ENCODE measurements around the gene FCHSD2. TPM values are rescaled to one million over a fixed set of nuclear protein-coding genes. Genes with fewer than 3 reads are reported as not detected.
A peak's percentile ranks its signal among the peaks of the same experiment; 100 is the strongest.

FCHSD2 gene
- total RNA-seq, 2 experiments from 2014 or later, result 53.3 to 60.1 TPM

DNA sequence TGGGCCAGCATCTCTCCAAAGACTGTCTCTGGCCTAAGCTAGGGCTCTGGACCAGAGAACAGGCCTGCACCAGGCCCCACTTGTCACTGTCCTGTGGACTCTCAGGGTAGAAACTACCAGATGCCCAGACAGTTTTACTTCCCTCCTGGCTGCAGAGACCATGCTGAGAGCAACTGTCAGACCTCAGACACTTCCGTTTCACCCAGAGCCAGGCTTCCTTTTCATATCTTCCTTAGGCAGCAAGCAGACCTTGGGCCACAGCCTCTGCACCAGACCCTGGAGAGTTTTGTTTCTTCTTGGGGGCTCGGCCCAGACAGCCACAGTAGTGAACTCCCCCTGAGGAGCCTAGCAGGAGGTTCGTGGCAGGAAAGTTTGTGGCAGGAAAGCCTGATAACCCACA lies 12.1 kb upstream of the FCHSD2 start:
- Mint-ChIP-seq H3K27me3 (no peaks in the 10 kb centered on the region), H3K4me3 (peak overlapping the region; percentile 74), H3K36me3 (peaks cover 3% of the 10 kb centered on the region), H3K4me1 (peaks cover 78% of the 10 kb centered on the region), H3K9me3 (peaks cover 2% of the 10 kb centered on the region), H3K27ac (peak overlapping the region; percentile 97)
- ATAC-seq (ENCODE audit: low read depth) (peak; percentile 78), DNase-seq (peak; percentile 68)
- POLR2A ChIA-PET, result interaction anchor here (0.6 to 8.8 kb wide), 4 partner anchors 8 to 388 kb away, joined by 5 to 174 read pairs (median 5); partner anchors contain the start of gene FCHSD2

DNA sequence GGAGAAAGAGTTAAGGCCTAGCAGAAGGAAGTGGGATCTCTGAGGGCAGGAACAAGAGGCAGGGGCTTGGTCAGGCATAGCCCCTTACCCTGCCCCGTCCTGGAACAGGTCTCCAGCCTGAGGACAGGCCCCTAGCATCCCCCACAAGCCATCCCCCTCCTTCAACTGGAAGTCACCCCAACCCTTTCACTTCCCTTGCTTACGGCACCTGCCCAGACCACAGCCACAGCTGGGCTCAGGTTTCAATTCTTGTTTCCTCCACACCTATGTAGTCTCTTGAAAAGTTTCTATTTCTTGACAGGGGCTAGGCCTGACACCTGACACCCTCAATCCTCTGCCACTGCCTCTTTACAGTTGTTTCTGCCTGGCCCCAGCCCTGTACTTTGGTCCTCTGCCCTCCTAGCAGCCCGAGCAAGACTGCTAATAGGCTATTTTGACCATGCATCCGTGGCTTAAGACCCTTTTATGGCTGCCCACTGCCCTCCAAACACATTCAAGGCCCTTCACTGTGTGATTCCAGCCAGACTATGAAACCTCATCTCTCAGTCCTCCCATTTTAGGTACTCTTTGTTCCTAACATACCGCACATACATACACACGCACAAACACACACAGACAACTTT lies 10.9 kb upstream of the FCHSD2 start:
- Mint-ChIP-seq H3K27ac (peak overlapping the region; percentile 97), H3K27me3 (no peaks in the 10 kb centered on the region), H3K36me3 (peaks cover 3% of the 10 kb centered on the region), H3K4me3 (peak overlapping the region; percentile 74), H3K9me3 (peaks cover 2% of the 10 kb centered on the region), H3K4me1 (peaks cover 78% of the 10 kb centered on the region)
- ATAC-seq (ENCODE audit: low read depth), result peak; percentile 82
- DNase-seq, result peak; percentile 68
- POLR2A ChIA-PET, result interaction anchor here (0.7 to 8.8 kb wide), 4 partner anchors 10 to 105 kb away, joined by 3 to 174 read pairs (median 5); partner anchors contain the start of gene FCHSD2

DNA sequence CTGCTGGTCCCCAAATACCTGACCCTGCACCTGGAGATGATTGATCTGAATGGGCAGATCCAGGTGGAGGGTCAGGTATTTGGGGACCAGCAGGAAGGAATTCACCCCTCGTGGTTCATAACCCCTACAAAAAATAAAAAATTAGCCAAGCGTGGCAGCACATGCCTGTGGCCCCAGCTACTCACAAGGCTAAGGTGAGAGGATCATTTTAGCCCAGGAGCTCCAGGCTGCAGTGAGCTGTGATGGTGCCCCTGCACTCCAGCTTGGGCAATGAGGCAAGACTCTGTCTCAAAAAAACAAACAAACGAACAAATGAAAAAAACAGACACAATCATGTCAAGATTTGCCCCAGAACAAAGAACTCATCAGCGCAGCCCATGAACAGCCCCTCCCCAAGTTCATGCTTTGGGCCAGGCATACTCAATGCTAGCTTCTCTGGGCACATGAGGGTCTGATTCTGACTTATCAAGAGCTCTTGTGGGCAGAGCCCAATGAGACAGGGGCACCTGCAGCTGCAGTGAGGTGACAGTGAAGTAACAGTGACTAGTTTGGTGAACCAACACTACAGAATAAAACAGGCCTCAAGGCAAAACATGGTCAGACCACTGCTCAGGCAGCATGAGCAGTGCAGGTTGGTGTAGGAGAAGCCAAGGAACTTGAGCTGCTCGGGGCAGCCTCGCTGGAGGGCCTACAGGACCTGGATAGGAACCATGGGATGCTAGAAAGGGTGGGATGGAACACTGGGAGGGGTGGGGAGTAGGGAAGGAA lies 10.2 kb upstream of the FCHSD2 start:
- H3K27me3 Mint-ChIP-seq, result no peaks in the 10 kb centered on the region
- peak overlapping the region; percentile 97 for H3K27ac Mint-ChIP-seq
- peak overlapping the region; percentile 74 for H3K4me3 Mint-ChIP-seq
- POLR2A ChIA-PET, result interaction anchor here (0.7 to 8.8 kb wide), 4 partner anchors 8 to 104 kb away, joined by 3 to 174 read pairs (median 4); partner anchors contain the start of gene FCHSD2
- peaks cover 79% of the 10 kb centered on the region for H3K4me1 Mint-ChIP-seq
- no peak for DNase-seq
- ATAC-seq (ENCODE audit: low read depth), result no peak
- H3K9me3 Mint-ChIP-seq, result peaks cover 2% of the 10 kb centered on the region
- H3K36me3 Mint-ChIP-seq, result peaks cover 4% of the 10 kb centered on the region

DNA sequence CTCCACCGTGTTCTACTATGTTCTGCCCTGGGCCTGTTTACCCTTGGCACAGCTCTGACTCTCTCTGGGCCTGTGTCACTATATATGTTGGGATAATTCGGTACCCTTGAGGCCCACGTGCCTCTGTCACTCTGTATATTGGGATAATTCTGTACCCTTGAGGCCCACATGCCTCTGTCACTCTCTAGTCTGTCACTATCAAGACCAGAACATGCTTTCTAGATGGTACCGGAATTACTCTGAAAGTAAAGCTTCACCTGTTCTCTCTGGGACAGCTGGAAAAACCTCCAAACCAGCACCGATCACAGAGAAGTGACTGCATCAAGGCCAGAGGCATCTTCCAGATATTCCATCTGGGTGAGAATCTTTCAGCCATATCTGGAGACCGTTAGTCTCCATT lies 9.3 kb upstream of the FCHSD2 start:
- Mint-ChIP-seq H3K36me3 (peaks cover 4% of the 10 kb centered on the region), H3K27me3 (no peaks in the 10 kb centered on the region), H3K27ac (peak overlapping the region; percentile 43), H3K4me1 (peaks cover 79% of the 10 kb centered on the region), H3K4me3 (no peak overlapping the region), H3K9me3 (peaks cover 2% of the 10 kb centered on the region)
- ATAC-seq (ENCODE audit: low read depth), result no peak
- no peak for DNase-seq
- POLR2A ChIA-PET, result interaction anchor here (1.5 to 8.8 kb wide), 2 partner anchors 8 to 9 kb away, joined by 3 to 174 read pairs; partner anchors contain the start of gene FCHSD2

DNA sequence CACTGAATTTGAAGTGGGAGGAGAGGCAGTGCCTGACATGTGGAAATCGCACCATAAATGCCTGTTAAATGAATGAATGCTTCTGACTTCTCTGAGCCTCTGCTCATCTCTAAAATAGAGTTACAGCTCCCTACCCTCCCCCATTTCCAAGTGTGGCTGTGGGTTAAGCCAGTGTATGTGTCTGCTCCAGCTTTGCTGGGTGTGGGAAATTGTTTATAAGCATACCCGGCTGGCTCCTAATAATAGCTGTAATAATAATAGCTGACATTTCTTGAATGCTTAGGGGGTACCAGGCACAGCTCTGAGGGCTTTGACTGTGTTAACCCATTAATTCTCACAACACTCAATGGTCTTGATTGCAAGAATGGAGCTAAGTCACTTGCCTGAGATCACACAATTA lies 7.0 kb upstream of the FCHSD2 start:
- DNase-seq (no peak), ATAC-seq (ENCODE audit: low read depth) (no peak)
- Mint-ChIP-seq H3K27me3 (no peaks in the 10 kb centered on the region), H3K27ac (no peak overlapping the region), H3K4me3 (no peak overlapping the region), H3K4me1 (peaks cover 69% of the 10 kb centered on the region), H3K9me3 (peaks cover 2% of the 10 kb centered on the region), H3K36me3 (peaks cover 4% of the 10 kb centered on the region)
- POLR2A ChIA-PET, result interaction anchor here (1.1 to 1.7 kb wide), 2 partner anchors 12 to 321 kb away, joined by 3 read pairs; no protein-coding TSS in a partner anchor

DNA sequence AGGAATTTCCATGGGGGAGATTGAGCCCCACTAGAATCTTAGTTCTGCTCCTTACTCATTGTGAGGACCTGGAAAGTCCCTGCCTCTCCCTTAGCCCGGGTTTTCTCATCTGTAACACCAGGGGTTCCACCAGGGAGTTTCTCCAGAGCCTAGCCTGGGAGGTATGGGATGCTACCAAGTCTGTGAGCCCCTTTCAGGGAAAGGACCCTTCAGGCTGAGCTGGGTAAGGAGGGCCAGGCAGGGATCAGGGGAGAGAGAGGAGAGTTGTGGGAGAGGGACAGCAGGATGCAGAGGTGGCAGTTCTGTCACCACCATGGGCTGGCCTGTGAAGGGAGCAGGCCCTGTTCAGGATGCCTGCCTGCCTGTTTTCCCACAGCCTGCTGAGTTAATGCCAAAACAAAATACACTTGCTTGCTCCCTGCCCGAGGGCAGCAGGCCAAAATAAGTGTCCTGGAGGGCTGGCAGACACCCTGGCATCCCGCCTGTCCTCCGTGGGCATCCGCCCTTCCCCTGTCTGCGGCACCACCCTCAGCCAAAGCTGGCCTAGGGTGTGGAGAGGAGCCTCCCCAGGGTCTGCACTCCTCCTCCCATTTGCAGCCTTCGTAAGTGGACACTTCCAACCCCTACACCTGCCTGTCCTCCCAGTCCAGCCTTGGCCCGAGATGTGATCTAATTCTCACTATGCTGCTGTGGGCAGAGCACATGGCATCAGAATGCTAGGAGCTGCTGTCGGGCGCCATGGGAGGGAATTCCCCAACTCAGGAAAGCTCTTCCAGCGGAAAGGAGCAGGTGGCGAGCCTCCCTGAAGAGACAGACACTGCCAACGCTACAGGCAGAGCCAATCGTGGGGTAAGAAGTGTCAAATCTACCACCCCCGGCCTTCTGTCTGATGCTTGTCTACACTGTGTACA lies 5.9 kb upstream of the FCHSD2 start:
- no peak for ATAC-seq (ENCODE audit: low read depth)

DNA sequence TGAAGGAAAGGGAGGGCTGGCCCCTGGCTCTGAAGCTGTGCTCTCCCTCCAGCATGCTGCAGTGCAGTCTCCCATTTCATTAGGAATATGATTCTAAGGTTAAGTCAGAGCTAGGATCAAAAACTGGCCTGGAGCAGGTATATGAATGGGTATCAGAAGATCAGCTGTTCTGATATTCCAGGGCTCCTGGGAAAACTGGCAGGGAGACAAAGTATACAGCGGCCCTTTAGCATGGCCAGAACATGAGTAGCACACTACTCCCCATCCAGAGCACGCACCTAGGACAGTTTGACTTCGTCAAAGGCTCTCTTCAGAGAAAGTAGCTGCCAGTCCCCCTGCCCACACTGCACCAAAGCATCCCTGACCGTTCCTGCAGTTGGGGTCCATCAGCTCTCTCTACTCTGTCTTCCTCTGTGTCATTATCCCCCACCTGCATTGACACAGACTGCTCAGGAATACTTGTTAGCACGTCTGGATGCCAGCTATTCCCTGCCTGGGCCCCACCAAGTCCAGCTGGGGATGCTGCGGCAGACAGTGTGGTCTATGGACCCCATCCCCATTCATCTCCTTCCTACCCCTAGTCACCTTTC lies 4.0 kb upstream of the FCHSD2 start:
- DNase-seq, result no peak
- peak overlapping the region; percentile 59 for H3K27ac Mint-ChIP-seq
- H3K4me3 Mint-ChIP-seq, result no peak overlapping the region

More for the DNA sequence above, 5.9 kb upstream of the FCHSD2 start:
- peaks cover 67% of the 10 kb centered on the region for H3K4me1 Mint-ChIP-seq
- peaks cover 2% of the 10 kb centered on the region for H3K9me3 Mint-ChIP-seq
- POLR2A ChIA-PET, result interaction anchor here (1.1 to 1.7 kb wide), 2 partner anchors 13 to 320 kb away, joined by 3 read pairs; no protein-coding TSS in a partner anchor
- no peak overlapping the region for H3K4me3 Mint-ChIP-seq
- H3K36me3 Mint-ChIP-seq, result peaks cover 4% of the 10 kb centered on the region
- no peak for DNase-seq
- peak overlapping the region; percentile 12 for H3K27ac Mint-ChIP-seq
- no peaks in the 10 kb centered on the region for H3K27me3 Mint-ChIP-seq

DNA sequence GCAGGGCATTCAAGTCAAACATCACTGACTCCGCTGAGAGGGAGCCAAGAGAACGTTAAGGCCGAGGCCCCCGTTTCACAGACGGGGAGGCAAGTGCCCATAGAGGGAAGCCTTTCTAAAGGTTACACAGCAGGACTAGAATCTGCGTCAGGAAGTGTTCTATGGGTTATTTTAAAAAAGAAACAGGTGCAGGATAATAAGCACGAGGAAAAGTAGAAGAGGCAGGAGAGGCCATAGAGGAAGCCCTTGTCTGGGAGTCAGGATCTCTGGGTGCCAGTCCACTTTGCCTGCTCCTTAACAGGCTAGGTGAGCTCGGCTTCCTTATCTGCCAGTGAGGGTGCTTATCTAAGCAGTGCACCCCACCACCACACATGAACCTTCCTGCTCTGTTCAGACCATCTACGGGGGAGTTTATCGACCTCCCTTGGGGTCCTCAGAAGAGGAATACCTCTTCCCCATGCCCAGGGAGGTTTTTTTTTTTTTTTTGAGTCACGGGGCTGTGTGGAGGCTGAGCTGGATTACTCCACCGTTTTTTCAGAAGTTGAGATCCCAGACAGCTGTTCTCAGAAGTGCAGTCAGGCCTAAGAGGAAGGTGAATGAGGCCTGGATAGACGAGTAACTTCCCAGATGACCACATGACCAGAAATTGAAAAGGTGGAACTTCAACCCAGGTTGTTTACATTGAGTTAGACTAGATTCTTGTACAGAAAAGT lies 1.2 kb upstream of the FCHSD2 start:
- POLR2A ChIA-PET, result interaction anchor here (0.6 to 5.1 kb wide), 18 partner anchors 11 to 421 kb away, joined by 3 to 174 read pairs (median 4); no protein-coding TSS in a partner anchor
- DNase-seq (no peak), ATAC-seq (ENCODE audit: low read depth) (no peak)
- H3K36me3 Mint-ChIP-seq, result peaks cover 18% of the 10 kb centered on the region
- peak overlapping the region; percentile 83 for H3K4me3 Mint-ChIP-seq
- H3K4me1 Mint-ChIP-seq, result peaks cover 50% of the 10 kb centered on the region
- H3K27me3 Mint-ChIP-seq, result no peaks in the 10 kb centered on the region
- peak overlapping the region; percentile 99 for H3K27ac Mint-ChIP-seq
- no peaks in the 10 kb centered on the region for H3K9me3 Mint-ChIP-seq

More for the DNA sequence above, 4.0 kb upstream of the FCHSD2 start:
- H3K4me1 Mint-ChIP-seq, result peaks cover 54% of the 10 kb centered on the region
- no peak for ATAC-seq (ENCODE audit: low read depth)
- POLR2A ChIA-PET, result interaction anchor here (0.6 to 5.1 kb wide), 2 partner anchors 8 to 9 kb away, joined by 5 to 174 read pairs; no protein-coding TSS in a partner anchor
- peaks cover 2% of the 10 kb centered on the region for H3K9me3 Mint-ChIP-seq
- H3K27me3 Mint-ChIP-seq, result no peaks in the 10 kb centered on the region
- H3K36me3 Mint-ChIP-seq, result peaks cover 3% of the 10 kb centered on the region

DNA sequence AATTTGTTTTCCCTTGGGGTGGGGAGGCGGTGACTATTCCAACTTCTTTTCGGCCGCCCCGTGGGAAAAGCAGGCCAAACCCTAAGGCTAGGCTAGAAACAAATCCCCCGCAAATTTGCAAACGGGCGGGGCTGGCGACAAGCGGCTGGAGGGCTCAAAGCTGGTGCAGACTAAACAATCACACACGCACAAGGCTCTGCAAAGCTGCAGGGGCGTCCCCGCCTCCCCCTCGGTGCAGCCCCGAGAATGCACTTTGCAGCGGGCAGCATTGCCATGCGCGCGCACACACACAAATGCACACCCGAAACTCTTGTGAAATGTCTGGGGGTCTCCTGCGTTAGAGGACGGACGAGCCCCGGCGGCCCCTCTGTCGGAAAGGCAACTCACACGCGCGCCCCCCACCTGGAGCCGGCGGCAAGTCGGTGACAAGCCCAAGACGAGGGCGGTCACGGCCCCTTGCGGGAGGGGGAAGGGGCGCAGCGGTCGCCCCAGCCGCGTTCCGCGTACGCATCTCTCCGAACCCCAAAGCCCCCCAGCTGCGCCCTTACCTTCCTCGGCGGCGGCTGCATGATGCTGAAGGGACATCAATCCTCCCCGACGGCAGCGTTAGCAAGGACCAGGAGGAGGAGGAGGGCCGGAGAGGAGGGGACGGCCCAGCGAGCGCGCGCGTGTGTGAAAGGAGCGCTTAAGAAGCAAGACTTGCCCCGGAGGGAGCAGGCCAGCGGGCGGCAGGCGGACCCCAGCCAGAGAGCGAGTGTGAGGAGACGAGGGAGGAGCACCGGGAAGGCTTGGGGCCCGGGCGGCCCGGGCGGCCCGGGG lies 600 bp downstream of the FCHSD2 start:
- peaks cover 25% of the 10 kb centered on the region for H3K36me3 Mint-ChIP-seq
- peak; percentile 40 for ATAC-seq (ENCODE audit: low read depth)
- DNase-seq, result peak; percentile 79
- POLR2A ChIA-PET, result interaction anchor here (0.6 to 5.1 kb wide), 8 partner anchors 13 to 308 kb away, joined by 4 to 174 read pairs (median 6); no protein-coding TSS in a partner anchor
- H3K4me3 Mint-ChIP-seq, result peak overlapping the region; percentile 99
- H3K27ac Mint-ChIP-seq, result peak overlapping the region; percentile 94
- peaks cover 44% of the 10 kb centered on the region for H3K4me1 Mint-ChIP-seq
- H3K27me3 Mint-ChIP-seq, result no peaks in the 10 kb centered on the region
- no peaks in the 10 kb centered on the region for H3K9me3 Mint-ChIP-seq

DNA sequence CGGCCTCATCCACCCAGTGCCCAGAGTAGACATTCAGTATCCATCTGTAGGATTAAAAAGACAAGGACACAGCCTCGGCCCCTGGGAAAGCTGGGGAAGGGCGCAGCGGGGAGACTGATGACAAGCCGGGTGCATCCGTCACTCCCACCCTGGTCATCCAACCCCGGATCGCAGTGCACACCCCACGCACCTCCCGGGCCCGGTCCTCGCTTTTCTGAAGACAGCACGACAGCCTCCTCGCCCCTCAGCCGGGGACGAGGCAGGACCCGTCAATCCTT lies 1.1 kb downstream of the FCHSD2 start:
- Mint-ChIP-seq H3K36me3 (peaks cover 27% of the 10 kb centered on the region), H3K27me3 (no peaks in the 10 kb centered on the region), H3K9me3 (no peaks in the 10 kb centered on the region), H3K4me1 (peaks cover 43% of the 10 kb centered on the region), H3K4me3 (peak overlapping the region; percentile 99), H3K27ac (peak overlapping the region; percentile 94)
- ATAC-seq (ENCODE audit: low read depth) (no peak), DNase-seq (peak; percentile 58)
- POLR2A ChIA-PET, result interaction anchor here (0.6 to 5.1 kb wide), 5 partner anchors 14 to 111 kb away, joined by 3 to 174 read pairs (median 6); no protein-coding TSS in a partner anchor

Data from activated naive CD8-positive, alpha-beta T cell treated with anti-CD3 and anti-CD28 coated beads, Interleukin-2, amount 10 ng/mL, durations not matched to agents 7 days and 5 days (primary cell).